Lower lobe of right lung (tissue), 2 donors: ENCODE measurements around the gene E2F6. TPM values are rescaled to one million over a fixed set of nuclear protein-coding genes. Genes with fewer than 3 reads are reported as not detected.

ENCODE experiments used
- ATAC-seq, 2 donors: fragments of 200-7000 bp; cut with Tn5 transposase; one replicate each; pipeline ENCODE4 v1.9.1; 2020 to 2022; ENCODE audit warnings: mild to moderate bottlenecking in 2 of 2, moderate library complexity in 2 of 2
- DNase-seq: peaks from one replicate; pipeline ENCODE4 v3.0.0-alpha.2; 2020
- H3K27ac ChIP-seq: fragments of 200-600 bp; one replicate; pipeline ENCODE4 v1.8.0; 2022
- H3K27me3 ChIP-seq: fragments of 200-600 bp; one replicate; pipeline ENCODE4 v1.8.0; 2022; ENCODE audit warnings: low read depth
- H3K36me3 ChIP-seq: fragments of 200-600 bp; one replicate; pipeline ENCODE4 v1.8.0; 2022; ENCODE audit warnings: mild to moderate bottlenecking
- H3K4me1 ChIP-seq: fragments of 200-600 bp; one replicate; pipeline ENCODE4 v1.8.0; 2022
- H3K4me3 ChIP-seq: fragments of 200-600 bp; one replicate; pipeline ENCODE4 v1.8.0; 2022; ENCODE audit warnings: mild to moderate bottlenecking
- H3K9me3 ChIP-seq: fragments of 200-600 bp; one replicate; pipeline ENCODE4 v1.8.0; 2022
- CTCF ChIP-seq: fragments of 200-600 bp; IDR thresholded peaks from one replicate; pipeline ENCODE4 v1.8.0; 2022; ENCODE audit warnings: antibody characterized with exemption, mild to moderate bottlenecking
- intact Hi-C: fragments of 100-400 bp; cut with DNase I; formaldehyde crosslinking; loops from one replicate; pipeline ENCODE4 v1.11.0; 2022
- total RNA-seq: library from RNA; stranded (reverse); fragmentation: NEBNext Ultra II Directional; extraction: Animal tissue kit (Norgen Biotek cat#: 25700); gene quantifications from one replicate; pipeline ENCODE4 v1.2.1, GENCODE V29; 2021
- donor health status: DM: no; HTN: yes; CAD: no; lungs with severe emphysema.

Gene E2F6
- total RNA-seq, 1 donor from 2014 or later: 12.3 TPM

- H3K4me3 ChIP-seq: no peak overlapping the region
- no peak overlapping the region for H3K27ac ChIP-seq
- no peak for TF ChIP-seq CTCF
- no peaks in the 10 kb centered on the region for H3K27me3 ChIP-seq
- H3K4me1 ChIP-seq: peaks cover 7% of the 10 kb centered on the region
- DNase-seq (peak; percentile 83), ATAC-seq (peak; percentile 83 to 84)
- no peaks in the 10 kb centered on the region for H3K36me3 ChIP-seq
- H3K9me3 ChIP-seq: no peaks in the 10 kb centered on the region
- intact Hi-C loops: no loop called here
These were observed 67.1 kb downstream of the E2F6 start for GRCh38 chr2:11398750-11399437.

- H3K27ac ChIP-seq: no peak overlapping the region
- TF ChIP-seq CTCF: no peak
- H3K4me1 ChIP-seq: peaks cover 7% of the 10 kb centered on the region
- intact Hi-C loops: no loop called here
- H3K4me3 ChIP-seq: no peak overlapping the region
- DNase-seq: no peak
- H3K27me3 ChIP-seq: no peaks in the 10 kb centered on the region
- H3K36me3 ChIP-seq: no peaks in the 10 kb centered on the region
- no peaks in the 10 kb centered on the region for H3K9me3 ChIP-seq
- no peak for ATAC-seq
These were observed 68.4 kb downstream of the E2F6 start for GRCh38 chr2:11397513-11397912.

- intact Hi-C loops: no loop called here
- Histone ChIP-seq H3K4me3 (no peak overlapping the region), H3K27me3 (no peaks in the 10 kb centered on the region), H3K9me3 (no peaks in the 10 kb centered on the region), H3K36me3 (no peaks in the 10 kb centered on the region), H3K4me1 (peaks cover 14% of the 10 kb centered on the region), H3K27ac (no peak overlapping the region)
- TF ChIP-seq CTCF: no peak
- DNase-seq (peak; percentile 80), ATAC-seq (peak; percentile 66)
These were observed 69.2 kb downstream of the E2F6 start for GRCh38 chr2:11396467-11397445.

GRCh38 chr2:11396021-11396420, 69.9 kb downstream of the E2F6 start:
- Histone ChIP-seq H3K27me3 (no peaks in the 10 kb centered on the region), H3K4me3 (no peak overlapping the region), H3K4me1 (peaks cover 19% of the 10 kb centered on the region), H3K36me3 (no peaks in the 10 kb centered on the region), H3K27ac (no peak overlapping the region), H3K9me3 (no peaks in the 10 kb centered on the region)
- intact Hi-C loops: no loop called here
- DNase-seq: no peak
- ATAC-seq: no peak
- no peak for TF ChIP-seq CTCF

- H3K36me3 ChIP-seq: no peaks in the 10 kb centered on the region
- no peak overlapping the region for H3K4me3 ChIP-seq
- H3K9me3 ChIP-seq: no peaks in the 10 kb centered on the region
- H3K27me3 ChIP-seq: no peaks in the 10 kb centered on the region
- no peak overlapping the region for H3K27ac ChIP-seq
- H3K4me1 ChIP-seq: peaks cover 21% of the 10 kb centered on the region
- intact Hi-C loops: no loop called here
- ATAC-seq: no peak
- no peak for DNase-seq
- no peak for TF ChIP-seq CTCF
These were observed 70.6 kb downstream of the E2F6 start for GRCh38 chr2:11395389-11395788.

Other genes starting within 250 kb of the E2F6 start
- 54.3 TPM for gene ROCK2, start 121.5 kb downstream of the E2F6 start, total RNA-seq
- gene GREB1, start 67.9 kb upstream of the E2F6 start, total RNA-seq: 2.3 TPM
- not detected for gene NTSR2, start 204.0 kb upstream of the E2F6 start, total RNA-seq